OCI-LY3 (cell line): Measurements from ENCODE around the gene BICRA.
"Not testable (repeated sequence)": the region's sequence is repeated elsewhere in the genome, so short reads cannot be mapped to it uniquely, and the experiment has no call there.

Experiments
- H2AFZ ChIP-seq: fragments of 200-600, 300-600 bp; shearing (Covaris generic); 2 replicates; pipeline ENCODE4 v1.6.0; 2014; ENCODE audit warnings: antibody characterized with exemption, low read depth, low read length
- H3K27ac ChIP-seq: fragments of 200-600, 300-600 bp; sonication (generic); 2 replicates; pipeline ENCODE4 v1.5.1; 2014; ENCODE audit warnings: mild to moderate bottlenecking, low read length, moderate library complexity, mixed read lengths
- H3K27me3 ChIP-seq: fragments of 200-600, 300-600 bp; sonication (generic); 2 replicates; pipeline ENCODE4 v1.6.1; 2014; ENCODE audit warnings: low read depth, low read length, mixed read lengths
- H3K36me3 ChIP-seq: fragments of 200-600, 300-600 bp; sonication (generic); replicated peaks from 2 replicates; pipeline ENCODE3; 2014; ENCODE audit warnings: low read depth, low read length, mixed read lengths
- H3K4me1 ChIP-seq: fragments of 300-600, 200-600 bp; sonication (generic); 2 replicates; pipeline ENCODE4 v1.6.1; 2014; ENCODE audit warnings: low read length, mixed read lengths
- H3K4me2 ChIP-seq: fragments of 200-600, 300-600 bp; sonication (generic); 2 replicates; pipeline ENCODE4 v1.6.1; 2014; ENCODE audit warnings: low read length, mixed read lengths
- H3K4me3 ChIP-seq: fragments of 300-600, 200-600 bp; sonication (generic); 2 replicates; pipeline ENCODE4 v1.5.1; 2014; ENCODE audit warnings: antibody characterized with exemption, mild to moderate bottlenecking, low read length, moderate library complexity
- H3K79me2 ChIP-seq: fragments of 300-600, 200-600 bp; shearing (Covaris generic); 2 replicates; pipeline ENCODE4 v1.6.1; 2014; ENCODE audit warnings: mild to moderate bottlenecking, low read length, mixed read lengths
- H3K9ac ChIP-seq: fragments of 300-600, 200-600 bp; shearing (Covaris generic); 2 replicates; pipeline ENCODE4 v1.6.0; 2014; ENCODE audit warnings: mild to moderate bottlenecking, low read length, moderate library complexity
- H3K9me3 ChIP-seq: fragments of 200-600, 300-600 bp; shearing (Covaris generic); 2 replicates; pipeline ENCODE4 v1.6.1; 2014; ENCODE audit warnings: low read length, mixed read lengths; ENCODE audit not compliant: insufficient read depth
- H4K20me1 ChIP-seq: fragments of 200-600, 300-600 bp; sonication (generic); 2 replicates; pipeline ENCODE4 v1.6.1; 2016; ENCODE audit warnings: low read length, mixed read lengths; ENCODE audit not compliant: insufficient read depth
- EZH2phosphoT487 ChIP-seq: fragments of 200-600 bp; shearing (Covaris generic); IDR thresholded peaks from 2 replicates; pipeline ENCODE4 v1.6.1; 2018; ENCODE audit warnings: antibody characterized with exemption, mixed run types, low read depth
- TF ChIP-seq, protein P1 (sequence below): fragments of 200-600, 300-600 bp; sonication (generic); IDR thresholded peaks from 2 replicates; pipeline ENCODE4 v1.5.1; 2014; ENCODE audit warnings: antibody characterized with exemption, low read length, low read depth

The BICRA gene

DNA sequence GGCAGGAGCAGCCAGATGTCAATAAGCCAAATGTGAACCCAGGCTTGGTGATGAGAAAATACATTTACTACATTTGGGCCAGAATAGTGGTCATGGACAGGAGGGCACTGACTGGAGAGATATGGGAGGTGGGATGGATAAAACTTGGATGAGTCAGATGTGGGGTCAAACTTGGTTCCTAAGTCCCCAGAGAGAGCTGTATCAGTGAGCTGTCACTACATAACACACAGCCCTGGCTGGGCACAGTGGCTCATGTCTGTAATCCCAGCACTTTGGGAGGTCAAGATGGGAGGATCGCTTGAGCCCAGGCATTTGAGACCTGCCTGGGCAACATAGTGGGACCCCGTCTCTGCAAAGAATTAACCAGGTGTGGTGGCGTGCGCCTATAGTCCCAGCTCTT is 52.7 kb downstream of the BICRA start:
- TF ChIP-seq EZH2phosphoT487, result no peak
- TF ChIP-seq, protein P1, sequence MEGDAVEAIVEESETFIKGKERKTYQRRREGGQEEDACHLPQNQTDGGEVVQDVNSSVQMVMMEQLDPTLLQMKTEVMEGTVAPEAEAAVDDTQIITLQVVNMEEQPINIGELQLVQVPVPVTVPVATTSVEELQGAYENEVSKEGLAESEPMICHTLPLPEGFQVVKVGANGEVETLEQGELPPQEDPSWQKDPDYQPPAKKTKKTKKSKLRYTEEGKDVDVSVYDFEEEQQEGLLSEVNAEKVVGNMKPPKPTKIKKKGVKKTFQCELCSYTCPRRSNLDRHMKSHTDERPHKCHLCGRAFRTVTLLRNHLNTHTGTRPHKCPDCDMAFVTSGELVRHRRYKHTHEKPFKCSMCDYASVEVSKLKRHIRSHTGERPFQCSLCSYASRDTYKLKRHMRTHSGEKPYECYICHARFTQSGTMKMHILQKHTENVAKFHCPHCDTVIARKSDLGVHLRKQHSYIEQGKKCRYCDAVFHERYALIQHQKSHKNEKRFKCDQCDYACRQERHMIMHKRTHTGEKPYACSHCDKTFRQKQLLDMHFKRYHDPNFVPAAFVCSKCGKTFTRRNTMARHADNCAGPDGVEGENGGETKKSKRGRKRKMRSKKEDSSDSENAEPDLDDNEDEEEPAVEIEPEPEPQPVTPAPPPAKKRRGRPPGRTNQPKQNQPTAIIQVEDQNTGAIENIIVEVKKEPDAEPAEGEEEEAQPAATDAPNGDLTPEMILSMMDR, result no peak
- Histone ChIP-seq H3K79me2 (peaks cover 23% of the 10 kb centered on the region), H3K4me2 (no peak overlapping the region), H2AFZ (no peak overlapping the region), H3K4me3 (no peak overlapping the region), H3K9me3 (no peaks in the 10 kb centered on the region), H3K27me3 (no peaks in the 10 kb centered on the region), H3K36me3 (peaks cover 8% of the 10 kb centered on the region), H3K27ac (no peak overlapping the region), H3K9ac (no peak overlapping the region), H4K20me1 (peaks cover 37% of the 10 kb centered on the region), H3K4me1 (no peaks in the 10 kb centered on the region)

GRCh38 chr19:47663435-47663910 is 54.5 kb downstream of the BICRA start:
- TF ChIP-seq, protein P1, result no peak
- TF ChIP-seq EZH2phosphoT487, result no peak
- no peak overlapping the region for H3K27ac ChIP-seq
- peaks cover 5% of the 10 kb centered on the region for H3K36me3 ChIP-seq
- H3K4me3 ChIP-seq, result no peak overlapping the region
- H2AFZ ChIP-seq, result no peak overlapping the region
- no peaks in the 10 kb centered on the region for H3K27me3 ChIP-seq
- H3K9ac ChIP-seq, result no peak overlapping the region
- H3K4me2 ChIP-seq, result no peak overlapping the region
- no peaks in the 10 kb centered on the region for H3K4me1 ChIP-seq
- no peaks in the 10 kb centered on the region for H3K9me3 ChIP-seq
- H4K20me1 ChIP-seq, result peaks cover 30% of the 10 kb centered on the region
- peaks cover 16% of the 10 kb centered on the region for H3K79me2 ChIP-seq

DNA sequence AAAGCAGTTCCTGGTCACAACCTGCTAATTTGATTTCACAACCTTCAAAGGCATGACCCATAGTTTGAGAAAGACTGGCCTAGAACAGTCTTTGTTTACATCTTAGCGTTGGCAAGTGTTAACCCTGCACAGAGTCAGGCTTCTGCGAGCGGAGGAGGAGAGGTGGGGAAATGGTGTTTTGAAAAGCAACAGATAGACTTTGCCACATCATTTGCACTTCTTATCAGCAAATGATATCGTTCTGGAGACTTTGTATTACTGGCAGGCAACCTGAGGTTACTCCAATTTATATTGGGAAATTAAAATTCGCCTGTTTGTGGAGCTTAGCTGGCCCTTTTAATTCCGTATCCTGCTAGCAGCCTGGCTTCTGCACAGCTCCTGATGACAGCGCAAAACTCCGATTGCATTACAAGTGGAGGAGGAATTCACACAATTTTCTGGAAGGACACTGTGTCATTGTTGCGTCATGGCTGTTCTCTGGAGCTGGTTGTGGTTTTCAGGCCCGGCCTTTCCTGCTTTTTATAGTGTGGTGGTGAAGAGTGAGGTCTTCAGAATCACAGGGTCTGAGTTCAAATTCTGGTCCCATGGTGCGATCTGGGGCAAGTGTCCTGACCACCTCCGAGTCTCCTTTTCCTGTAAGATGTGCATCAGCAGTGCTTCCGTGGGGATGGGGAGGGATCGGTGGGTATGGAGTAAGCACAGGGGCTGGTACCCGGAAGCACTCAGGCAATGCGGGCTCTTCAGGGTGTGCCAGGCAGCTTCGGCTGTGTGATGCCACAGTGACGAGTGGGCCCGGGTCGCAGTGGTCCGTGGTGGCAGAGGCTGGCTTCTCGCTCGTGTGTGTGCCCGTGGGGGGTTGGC is 55.2 kb downstream of the BICRA start:
- H3K27me3 ChIP-seq, result no peaks in the 10 kb centered on the region
- H3K4me3 ChIP-seq, result no peak overlapping the region
- no peak for TF ChIP-seq EZH2phosphoT487
- TF ChIP-seq, protein P1, result no peak
- no peak overlapping the region for H3K27ac ChIP-seq
- peaks cover 16% of the 10 kb centered on the region for H3K79me2 ChIP-seq
- H3K9ac ChIP-seq, result no peak overlapping the region
- H3K36me3 ChIP-seq, result peaks cover 5% of the 10 kb centered on the region
- no peak overlapping the region for H2AFZ ChIP-seq
- no peaks in the 10 kb centered on the region for H3K9me3 ChIP-seq
- no peak overlapping the region for H3K4me2 ChIP-seq
- no peaks in the 10 kb centered on the region for H3K4me1 ChIP-seq
- H4K20me1 ChIP-seq, result peaks cover 27% of the 10 kb centered on the region

DNA sequence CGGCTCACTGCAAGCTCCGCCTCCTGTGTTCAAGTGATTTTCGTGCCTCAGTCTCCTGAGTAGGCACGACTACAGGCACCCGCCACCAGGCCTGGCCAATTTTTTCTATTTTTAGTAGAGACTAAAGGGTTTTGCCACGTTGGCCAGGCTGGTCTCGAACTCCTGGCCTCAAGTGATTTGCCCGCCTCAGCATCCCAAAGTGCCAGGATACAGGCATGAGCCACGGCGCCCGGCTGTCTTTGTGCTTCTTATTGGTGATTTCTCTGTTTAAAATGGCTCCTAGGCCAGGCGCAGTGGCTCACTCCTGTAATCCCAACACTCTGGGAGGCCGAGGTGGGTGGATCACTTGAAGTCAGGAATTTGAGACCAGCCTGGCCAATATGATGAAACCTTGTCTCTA is 59.6 kb downstream of the BICRA start:
- not testable (repeated sequence) for H3K27ac ChIP-seq, H2AFZ ChIP-seq, H3K9me3 ChIP-seq, H3K36me3 ChIP-seq, H3K4me3 ChIP-seq, H3K27me3 ChIP-seq, H3K9ac ChIP-seq, H3K4me1 ChIP-seq, H3K4me2 ChIP-seq
- H4K20me1 ChIP-seq, result peaks cover 26% of the 10 kb centered on the region
- peaks cover 17% of the 10 kb centered on the region for H3K79me2 ChIP-seq
